H9 (cell line): ENCODE measurements around the gene CDK5R2. TPM values are rescaled to one million over a fixed set of nuclear protein-coding genes. Genes with fewer than 3 reads are reported as not detected.

ENCODE experiments used
- DNase-seq: peaks from one replicate; pipeline ENCODE4 v3.0.0-alpha.2; 2017
- H2AFZ ChIP-seq: one replicate; pipeline ENCODE4 v1.6.1; 2013; ENCODE audit warnings: mild to moderate bottlenecking, low read length, control low read depth, moderate library complexity
- H2AK5ac ChIP-seq: 2 replicates; pipeline ENCODE4 v1.6.1; 2013; ENCODE audit warnings: low read length, control low read depth, mixed read lengths; ENCODE audit not compliant: insufficient read length
- H2BK120ac ChIP-seq: one replicate; pipeline ENCODE4 v1.6.1; 2013; ENCODE audit warnings: low read depth, mild to moderate bottlenecking, low read length, control low read depth, inconsistent platforms; ENCODE audit not compliant: poor library complexity, severe bottlenecking
- H2BK12ac ChIP-seq: 2 replicates; pipeline ENCODE4 v1.6.1; 2013; ENCODE audit warnings: low read length, control low read depth, mixed read lengths, low read depth; ENCODE audit not compliant: insufficient read length
- H2BK15ac ChIP-seq: 2 replicates; pipeline ENCODE4 v1.6.1; 2013; ENCODE audit warnings: low read depth, low read length, control low read depth
- H2BK20ac ChIP-seq: one replicate; pipeline ENCODE4 v1.6.1; 2013; ENCODE audit warnings: low read depth, mild to moderate bottlenecking, low read length, control low read depth, inconsistent platforms; ENCODE audit not compliant: poor library complexity, severe bottlenecking
- H2BK5ac ChIP-seq: 2 replicates; pipeline ENCODE4 v1.6.1; 2013; ENCODE audit warnings: low read length, control low read depth, mixed read lengths; ENCODE audit not compliant: insufficient read length
- H3K14ac ChIP-seq: 2 replicates; pipeline ENCODE4 v1.6.1; 2013; ENCODE audit warnings: low read length, control low read depth; ENCODE audit not compliant: insufficient read depth
- H3K18ac ChIP-seq: 2 replicates; pipeline ENCODE4 v1.6.1; 2013; ENCODE audit warnings: low read depth, mild to moderate bottlenecking, mixed read lengths, low read length, control low read depth; ENCODE audit not compliant: insufficient read length
- H3K23ac ChIP-seq: 2 replicates; pipeline ENCODE4 v1.6.1; 2013; ENCODE audit warnings: low read length, control low read depth, mixed read lengths, low read depth; ENCODE audit not compliant: insufficient read length
- H3K23me2 ChIP-seq: 2 replicates; pipeline ENCODE4 v1.6.1; 2013; ENCODE audit warnings: low read depth, mild to moderate bottlenecking, mixed read lengths, low read length, control low read depth; ENCODE audit not compliant: insufficient read length, poor library complexity, severe bottlenecking
- H3K27ac ChIP-seq: 2 replicates; pipeline ENCODE4 v1.5.1; 2013; ENCODE audit warnings: low read length, control low read depth, mixed read lengths, low read depth; ENCODE audit not compliant: insufficient read length
- H3K27me3 ChIP-seq: 2 replicates; pipeline ENCODE4 v1.6.1; 2013; ENCODE audit warnings: low read length, control low read depth, inconsistent platforms; ENCODE audit not compliant: insufficient read depth
- H3K4ac ChIP-seq: 2 replicates; pipeline ENCODE4 v1.6.1; 2013; ENCODE audit warnings: low read depth, mild to moderate bottlenecking, control low read depth, inconsistent platforms, low read length, moderate library complexity
- H3K4me1 ChIP-seq: 2 replicates; pipeline ENCODE4 v1.6.1; 2013; ENCODE audit warnings: low read length, control low read depth, inconsistent platforms; ENCODE audit not compliant: insufficient read depth
- H3K4me2 ChIP-seq: 2 replicates; pipeline ENCODE4 v1.6.1; 2013; ENCODE audit warnings: low read length, control low read depth, mixed read lengths; ENCODE audit not compliant: insufficient read length, insufficient read depth
- H3K56ac ChIP-seq: 2 replicates; pipeline ENCODE4 v1.6.1; 2013; ENCODE audit warnings: low read depth, mild to moderate bottlenecking, mixed read lengths, low read length, control low read depth; ENCODE audit not compliant: insufficient read length
- H3K79me1 ChIP-seq: 2 replicates; pipeline ENCODE4 v1.6.1; 2013; ENCODE audit warnings: low read depth, mild to moderate bottlenecking, moderate library complexity, low read length, control low read depth, inconsistent platforms; ENCODE audit not compliant: insufficient read depth, poor library complexity, severe bottlenecking
- H3K79me2 ChIP-seq: 2 replicates; pipeline ENCODE4 v1.6.1; 2013; ENCODE audit warnings: low read length, control low read depth, inconsistent platforms; ENCODE audit not compliant: insufficient read depth
- H3K9ac ChIP-seq: 2 replicates; pipeline ENCODE4 v1.6.1; 2013; ENCODE audit warnings: low read length, control low read depth, mixed read lengths; ENCODE audit not compliant: insufficient read length; ENCODE audit errors: extremely low read depth
- H3K9me3 ChIP-seq: one replicate; pipeline ENCODE4 v1.6.1; 2013; ENCODE audit warnings: low read depth, low read length, inconsistent platforms; ENCODE audit not compliant: control insufficient read depth
- H3T11ph ChIP-seq: one replicate; pipeline ENCODE4 v1.6.1; 2013; ENCODE audit warnings: mild to moderate bottlenecking, low read length, control low read depth, inconsistent platforms
- H4K20me1 ChIP-seq: one replicate; pipeline ENCODE4 v1.6.1; 2013; ENCODE audit not compliant: control insufficient read depth, insufficient read length, insufficient read depth
- H4K5ac ChIP-seq: 2 replicates; pipeline ENCODE4 v1.6.1; 2013; ENCODE audit warnings: low read depth, mild to moderate bottlenecking, mixed read lengths, low read length, control low read depth; ENCODE audit not compliant: insufficient read length
- H4K8ac ChIP-seq: replicated peaks from 2 replicates; pipeline ENCODE4 v1.6.1; 2013; ENCODE audit warnings: low read length, control low read depth, mixed read lengths, low read depth; ENCODE audit not compliant: insufficient read length
- H4K91ac ChIP-seq: 2 replicates; pipeline ENCODE4 v1.6.1; 2013; ENCODE audit warnings: low read depth, mild to moderate bottlenecking, moderate library complexity, mixed read lengths, low read length, control low read depth; ENCODE audit not compliant: insufficient read length
- H3K27ac Mint-ChIP-seq, 3 experiments: 2 replicates in 2 of 3; 3 replicates in 1 of 3; pipeline ENCODE4 v1.8.0; 2020 to 2021; ENCODE audit warnings: mixed read lengths in 3 of 3, mild to moderate bottlenecking in 1 of 3, moderate library complexity in 1 of 3
- H3K27me3 Mint-ChIP-seq: 2 replicates; pipeline ENCODE4 v1.8.0; 2021; ENCODE audit warnings: low read depth, mild to moderate bottlenecking, moderate library complexity, mixed read lengths
- H3K36me3 Mint-ChIP-seq, 3 experiments: 2 replicates in 2 of 3; 3 replicates in 1 of 3; pipeline ENCODE4 v1.8.0; 2020 to 2021; ENCODE audit warnings: low read depth in 3 of 3, mixed read lengths in 3 of 3; ENCODE audit not compliant: insufficient read depth in 1 of 3
- H3K4me1 Mint-ChIP-seq, 2 experiments: 2 replicates each; pipeline ENCODE4 v1.8.0; 2020; ENCODE audit warnings: mixed read lengths in 2 of 2
- H3K4me3 Mint-ChIP-seq, 2 experiments: 2 replicates in 1 of 2; 3 replicates in 1 of 2; pipeline ENCODE4 v1.8.0; 2020 to 2021; ENCODE audit warnings: mild to moderate bottlenecking in 2 of 2, mixed read lengths in 2 of 2, moderate library complexity in 1 of 2
- H3K9me3 Mint-ChIP-seq, 2 experiments: 2 replicates in 1 of 2; 3 replicates in 1 of 2; pipeline ENCODE4 v1.8.0; 2020; ENCODE audit warnings: mild to moderate bottlenecking in 2 of 2, mixed read lengths in 2 of 2, moderate library complexity in 1 of 2
- CTCF ChIP-seq: fragments of 200-600 bp; sonication (generic); conservative IDR thresholded peaks from 3 replicates; pipeline ENCODE4 v1.8.0; 2021; ENCODE audit warnings: antibody characterized with exemption, mild to moderate bottlenecking
- WGBS: extraction: QIAGEN DNeasy Blood & Tissue Kit; methylation state at CpG from one replicate; pipeline ENCODE4 v1.1.7; 2013; ENCODE audit warnings: missing lambda C conversion rate, low lambda C conversion rate, mixed read lengths; ENCODE audit not compliant: insufficient read length; ENCODE audit errors: extremely low coverage; 5-methylcytosine and 5-hydroxymethylcytosine counted together
- total RNA-seq: library from RNA; stranded (reverse); gene quantifications from 2 replicates; pipeline ENCODE4 v1.2.1, GENCODE V29; 2021

CDK5R2 gene
- total RNA-seq, 1 experiment from 2014 or later = 0.26 TPM

DNA sequence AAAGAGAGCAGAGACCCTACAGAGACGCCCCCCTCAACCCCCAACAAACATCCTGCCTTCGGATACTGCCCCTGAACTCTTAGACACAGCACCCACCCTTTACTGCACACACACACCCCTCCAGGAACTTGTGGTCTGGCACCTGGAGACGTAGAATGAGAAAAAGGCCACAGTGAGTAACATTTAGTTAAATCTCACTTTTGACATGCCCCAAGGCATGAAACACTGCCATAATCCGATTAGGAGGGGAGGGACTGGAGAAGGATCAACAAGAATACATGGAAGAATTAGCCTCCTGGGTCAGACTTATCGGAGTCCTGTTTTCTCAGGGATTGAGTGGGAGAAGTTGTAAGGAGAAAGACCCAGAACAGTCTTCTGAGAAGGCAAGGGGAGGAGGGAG, 4.1 kb downstream of the CDK5R2 start:
- no peak for DNase-seq

More for the DNA sequence above, 4.1 kb downstream of the CDK5R2 start:
- no peak overlapping the region for H4K91ac ChIP-seq
- TF ChIP-seq CTCF = no peak
- no peaks in the 10 kb centered on the region for H3K79me2 ChIP-seq
- peak overlapping the region; percentile 29 for H3K18ac ChIP-seq
- H3K4me1 Mint-ChIP-seq = peaks cover 21 to 34% of the 10 kb centered on the region in 2 experiments
- no peaks in the 10 kb centered on the region for H3K9me3 ChIP-seq
- H4K5ac ChIP-seq = no peak overlapping the region
- H4K8ac ChIP-seq = no peak overlapping the region
- no peak overlapping the region for H3K4ac ChIP-seq
- H3K14ac ChIP-seq = no peak overlapping the region; the same call in 1 of the 2 replicates
- peak overlapping the region; percentile 49 for H3K4me2 ChIP-seq
- H3K23ac ChIP-seq = no peak overlapping the region
- H3K27me3 Mint-ChIP-seq = peaks cover 64% of the 10 kb centered on the region
- H2AFZ ChIP-seq = no peak overlapping the region
- H4K20me1 ChIP-seq = no peaks in the 10 kb centered on the region
- H3K36me3 Mint-ChIP-seq = no peaks in the 10 kb centered on the region; a peak in 3 of 7 replicates
- no peak overlapping the region for H2AK5ac ChIP-seq
- peaks cover 20% of the 10 kb centered on the region for H3K27me3 ChIP-seq
- no peak overlapping the region for H3K56ac ChIP-seq
- no peak overlapping the region for H3K27ac ChIP-seq
- no peak overlapping the region for H2BK15ac ChIP-seq
- H2BK5ac ChIP-seq = no peak overlapping the region
- no peak overlapping the region for H2BK12ac ChIP-seq
- no peaks in the 10 kb centered on the region for H3K79me1 ChIP-seq
- no CpG with 5 or more reads among the region's 5 CpGs for WGBS
- H3T11ph ChIP-seq = no peak overlapping the region
- H3K4me1 ChIP-seq = peaks cover 4% of the 10 kb centered on the region; the same call in 1 of the 2 replicates
- H3K27ac Mint-ChIP-seq = peak overlapping the region in 2 of 3 experiments; percentile 22 to 96; a peak in 2 of 7 replicates
- H3K23me2 ChIP-seq = peaks cover 16% of the 10 kb centered on the region
- peak overlapping the region; percentile 78 to 84 for H3K4me3 Mint-ChIP-seq
- H3K9me3 Mint-ChIP-seq = peaks cover 0 to 2% of the 10 kb centered on the region in 2 experiments; a peak in 2 of 5 replicates
- H3K9ac ChIP-seq = no peak overlapping the region
- no peak overlapping the region for H2BK20ac ChIP-seq
- no peak overlapping the region for H2BK120ac ChIP-seq
